HUDEP-2 (cell line): Measurements from ENCODE around the gene ATP8A2.
A peak's percentile ranks its signal among the peaks of the same experiment; 100 is the strongest.

ENCODE experiments used
- DNase-seq, 76 experiments: peaks; one replicate each; lab custom pipeline; 2025; ENCODE audit not compliant: unreplicated experiment in 76 of 76; lab: John Stamatoyannopoulos, UW

Gene ATP8A2

GRCh38 chr13:26019251-26019650, 647.5 kb downstream of the ATP8A2 start:
- no peak for DNase-seq

DNA sequence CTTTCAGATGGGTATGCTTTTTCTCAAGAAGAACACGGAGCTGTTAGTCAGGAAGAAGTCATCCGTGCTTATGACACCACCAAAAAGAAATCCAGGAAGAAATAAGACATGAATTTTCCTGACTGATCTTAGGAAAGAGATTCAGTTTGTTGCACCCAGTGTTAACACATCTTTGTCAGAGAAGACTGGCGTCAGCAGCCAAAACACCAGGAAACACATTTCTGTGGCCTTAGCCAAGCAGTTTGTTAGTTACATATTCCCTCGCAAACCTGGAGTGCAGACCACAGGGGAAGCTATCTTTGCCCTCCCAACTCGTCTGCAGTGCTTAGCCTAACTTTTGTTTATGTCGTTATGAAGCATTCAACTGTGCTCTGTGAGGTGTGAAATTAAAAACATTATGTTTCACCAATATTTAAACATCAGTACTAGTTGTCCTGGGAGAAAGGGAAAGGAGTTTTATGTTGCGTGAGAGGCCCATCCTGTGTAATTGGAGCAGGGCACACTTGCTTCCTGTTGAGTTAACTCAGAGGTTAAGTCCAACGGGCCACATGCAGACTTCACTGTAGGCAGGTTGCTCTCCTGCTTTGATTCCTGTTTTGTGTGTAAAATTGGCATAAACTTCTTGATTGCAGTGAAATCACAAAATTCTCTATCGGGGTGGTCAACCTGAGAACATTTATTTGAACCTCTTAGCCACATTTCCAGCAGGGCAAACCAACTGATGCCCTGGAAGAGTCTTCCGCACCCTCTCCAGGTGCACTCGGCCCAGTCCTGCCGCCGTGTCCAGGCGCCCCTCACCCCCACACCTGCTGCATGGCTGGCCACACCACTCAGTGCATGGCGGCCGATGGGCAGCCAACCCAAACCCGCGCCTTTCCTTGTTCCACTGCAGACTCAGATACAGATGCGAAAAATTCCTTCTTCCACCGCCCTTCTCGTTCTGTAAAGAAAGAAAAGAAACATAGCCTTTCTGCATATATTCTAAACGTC, 648.4 kb downstream of the ATP8A2 start:
- DNase-seq = no peak

- no peak for DNase-seq
Observed at GRCh38 chr13:26020891-26021290, 649.1 kb downstream of the ATP8A2 start.

DNA sequence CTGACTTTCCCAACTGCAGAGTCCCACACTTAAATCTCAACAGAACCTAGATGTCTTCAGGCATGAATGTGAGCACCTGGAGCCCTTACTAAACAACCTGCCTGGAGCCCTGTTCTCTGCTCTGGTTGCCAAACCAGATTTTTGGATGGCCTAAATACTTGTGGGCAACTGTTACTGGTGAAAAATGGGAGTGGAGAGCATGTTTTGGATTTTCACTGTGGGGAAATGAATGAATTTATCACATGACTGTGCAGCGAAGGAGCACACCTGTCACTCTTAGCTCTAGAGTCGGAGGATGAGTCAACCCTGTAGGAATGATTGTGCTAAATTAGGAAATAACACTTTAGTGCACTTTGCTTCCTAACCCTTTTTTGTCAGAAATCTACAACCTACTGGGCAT, 649.7 kb downstream of the ATP8A2 start:
- no peak for DNase-seq

DNA sequence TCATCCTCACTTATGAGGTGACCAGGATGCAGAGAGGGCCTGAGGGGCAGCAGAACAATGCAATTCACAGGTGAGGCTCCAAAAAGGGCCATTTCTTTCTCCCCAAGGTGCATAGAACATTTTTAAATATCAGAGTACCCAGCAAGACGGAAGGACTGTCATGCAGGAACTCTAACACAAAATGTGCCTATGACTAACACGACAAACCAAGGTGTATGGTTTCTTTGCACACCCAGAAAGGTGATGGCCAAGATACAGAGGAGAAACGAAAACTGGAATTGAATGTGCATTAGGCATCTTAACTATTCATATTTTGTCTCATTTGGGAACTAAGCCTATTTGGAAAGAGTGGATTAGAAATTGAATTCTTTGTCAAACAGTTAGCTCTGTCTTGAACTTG, 650.2 kb downstream of the ATP8A2 start:
- no peak for DNase-seq

GRCh38 chr13:26022538-26023292, 650.9 kb downstream of the ATP8A2 start:
- peak in 8 of 76 experiments; percentile 8 to 57 (median 36) for DNase-seq

GRCh38 chr13:26024558-26024957, 652.8 kb downstream of the ATP8A2 start:
- no peak for DNase-seq

GRCh38 chr13:26025196-26025595, 653.4 kb downstream of the ATP8A2 start:
- no peak for DNase-seq

DNA sequence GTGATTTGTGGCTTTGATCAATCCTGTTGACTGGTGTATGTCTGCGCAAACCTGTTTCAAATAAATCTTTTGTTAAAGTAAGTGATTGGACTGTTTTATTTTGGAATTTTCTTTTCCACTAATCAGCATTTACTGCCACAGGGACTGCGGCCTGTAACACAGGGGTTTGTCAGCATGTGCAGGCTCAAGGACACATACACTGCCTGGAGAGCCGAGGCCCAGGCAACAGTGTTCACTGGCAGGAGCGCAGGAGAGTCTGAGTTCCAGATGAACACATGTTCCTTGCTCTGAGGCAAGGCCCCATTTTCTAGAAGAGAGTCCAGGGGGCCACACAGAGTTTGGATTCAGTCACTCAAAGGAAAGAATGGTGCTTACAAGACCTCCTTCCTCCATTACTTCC, 654.0 kb downstream of the ATP8A2 start:
- DNase-seq = no peak

GRCh38 chr13:26026211-26026610, 654.4 kb downstream of the ATP8A2 start:
- DNase-seq = no peak

DNA sequence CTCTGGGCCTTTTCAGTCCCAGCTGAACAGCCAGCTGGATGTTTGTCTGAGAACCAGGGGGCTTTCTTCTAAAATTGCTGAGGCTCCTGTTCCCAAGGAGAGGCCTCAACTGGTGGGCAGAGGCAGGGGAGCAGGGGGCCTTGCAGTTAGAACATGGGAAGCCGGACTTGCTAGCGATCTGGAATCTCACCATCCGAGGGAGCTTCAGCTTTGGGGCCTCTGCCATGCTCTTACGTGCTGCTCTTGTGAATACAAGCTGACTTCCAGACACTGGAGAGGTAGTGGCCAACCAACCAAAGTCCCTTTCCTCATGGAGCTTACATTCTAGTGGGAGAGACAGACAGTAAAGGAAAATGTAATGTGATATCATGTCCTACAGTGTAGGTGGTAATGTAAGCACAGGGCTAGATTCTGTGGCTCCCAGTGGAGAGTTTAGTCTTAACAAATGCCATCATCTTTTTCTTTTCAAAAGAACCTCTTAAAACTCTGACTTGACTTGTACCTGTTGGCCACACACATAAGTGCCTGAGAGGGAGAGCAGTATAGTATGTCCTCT, 657.9 kb downstream of the ATP8A2 start:
- DNase-seq = no peak

GRCh38 chr13:26030331-26030730, 658.6 kb downstream of the ATP8A2 start:
- no peak for DNase-seq

GRCh38 chr13:26034018-26034417, 662.2 kb downstream of the ATP8A2 start:
- DNase-seq = no peak

DNA sequence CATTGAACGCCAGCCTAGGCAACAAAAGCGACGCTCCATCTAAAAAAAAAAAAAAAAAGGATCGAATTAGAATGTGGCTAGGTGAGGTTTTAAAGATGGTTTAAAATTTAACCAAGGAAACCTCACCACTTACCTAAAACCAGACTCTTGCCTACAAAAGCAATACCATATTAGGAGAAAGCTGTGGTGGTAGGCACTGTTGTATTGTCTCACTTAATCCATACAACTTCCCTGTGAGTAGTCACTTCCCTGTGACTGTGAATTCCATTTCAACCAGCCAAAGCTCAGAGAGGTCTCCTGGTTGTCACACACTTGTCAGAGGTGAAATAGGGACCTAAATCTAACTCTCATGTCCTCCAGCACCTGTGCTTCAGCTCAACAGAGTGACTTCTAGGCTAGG, 664.6 kb downstream of the ATP8A2 start:
- no peak for DNase-seq

DNA sequence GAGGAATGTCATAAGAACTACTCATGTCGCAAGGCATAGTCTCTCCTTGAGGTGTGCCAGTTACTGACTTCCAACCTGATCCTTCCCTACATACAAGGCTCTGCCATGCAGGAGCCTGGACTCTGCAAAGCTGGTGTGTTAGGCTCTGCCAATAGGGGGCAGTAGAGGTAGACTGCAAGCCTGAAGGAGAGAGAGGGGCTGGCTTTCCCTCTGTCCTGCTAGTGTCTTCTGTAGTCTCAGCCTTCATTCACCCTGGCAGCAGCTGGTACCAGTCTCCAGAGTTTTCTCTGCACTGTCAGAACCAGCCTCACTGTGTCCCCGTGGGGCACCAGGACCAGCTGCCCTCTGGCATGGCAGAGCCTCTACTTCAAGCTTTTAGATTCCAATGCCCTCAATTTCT, 665.5 kb downstream of the ATP8A2 start:
- peak in 23 of 76 experiments; percentile 1 to 36 (median 10) for DNase-seq

- no peak for DNase-seq
Observed at GRCh38 chr13:26038931-26039475, 667.2 kb downstream of the ATP8A2 start.

DNA sequence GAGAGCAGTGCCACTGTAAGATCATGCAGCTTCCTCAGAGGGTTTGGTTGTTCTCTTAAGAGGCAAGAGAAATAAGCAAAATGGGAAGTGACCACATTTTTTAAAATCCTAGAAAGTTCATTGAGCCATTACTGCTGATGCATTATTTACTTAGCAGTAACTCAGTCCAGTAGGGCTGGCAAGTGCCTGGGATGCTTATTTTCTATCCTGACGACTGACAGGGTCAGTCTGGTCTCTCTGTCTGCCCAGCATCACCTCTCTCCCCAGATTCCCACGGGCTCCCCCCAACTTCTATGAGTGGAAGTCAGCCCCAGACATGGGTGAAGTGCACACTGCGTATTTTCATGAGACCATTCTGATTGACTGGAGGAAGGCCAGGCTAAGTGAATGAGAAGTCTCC, 669.7 kb downstream of the ATP8A2 start:
- no peak for DNase-seq

- no peak for DNase-seq
Observed at GRCh38 chr13:26042785-26043184, 671.0 kb downstream of the ATP8A2 start.

DNA sequence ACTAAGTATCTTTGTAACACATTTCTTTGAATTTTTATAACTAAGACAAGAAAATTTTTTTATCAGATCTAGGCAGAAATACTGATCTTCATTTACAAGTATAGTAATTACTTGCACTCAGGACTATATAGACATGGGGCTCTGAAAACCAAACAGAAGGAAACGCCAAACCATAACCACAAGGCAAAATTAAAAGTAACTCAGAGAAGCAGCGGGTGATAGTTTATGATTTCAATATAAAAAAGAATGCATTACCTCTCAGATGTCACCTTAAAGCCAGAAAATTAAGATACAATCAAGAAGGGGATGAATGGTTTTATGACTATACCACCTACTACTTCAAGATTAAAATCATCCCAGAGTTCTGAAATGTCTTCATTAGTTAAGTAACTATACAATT, 673.4 kb downstream of the ATP8A2 start:
- no peak for DNase-seq

DNA sequence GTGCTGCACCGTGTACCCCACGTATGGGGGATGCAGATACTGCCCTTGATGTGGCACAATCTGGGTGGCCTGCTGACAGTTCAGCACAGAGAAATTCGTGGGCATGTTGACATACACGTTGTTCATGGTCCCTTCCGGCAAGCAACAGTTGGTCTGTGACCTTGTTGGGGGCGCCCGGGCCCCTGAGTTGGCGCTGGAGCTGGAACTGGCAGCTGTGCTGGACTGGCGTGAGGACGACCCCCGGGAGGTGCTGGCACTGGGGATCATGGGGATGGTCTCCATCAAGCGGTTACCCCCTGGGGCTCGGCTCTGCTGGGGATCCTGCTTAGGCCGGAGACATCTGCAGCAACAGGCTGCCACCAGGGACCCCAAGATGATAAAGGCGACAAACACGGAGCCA, 674.9 kb downstream of the ATP8A2 start:
- DNase-seq = no peak

- DNase-seq = no peak
Observed at GRCh38 chr13:26047040-26047439, 675.3 kb downstream of the ATP8A2 start.
